Gastroesophageal sphincter (tissue), 4 donors: ENCODE measurements around the gene ASPM. TPM values are rescaled to one million over a fixed set of nuclear protein-coding genes. Genes with fewer than 3 reads are reported as not detected.

Experiments
- ATAC-seq: fragments of 150-250 bp; one replicate; pipeline ENCODE4 v1.9.1; 2016; ENCODE audit warnings: mild to moderate bottlenecking, moderate library complexity
- H3K27ac ChIP-seq, 4 donors: fragments of 200-600 bp; sonication (generic) in 3 of 4; 1 replicate in 3 of 4; 2 replicates in 1 of 4; pipeline ENCODE4 v1.5.1; 2016 to 2019
- H3K27me3 ChIP-seq: fragments of 200-600 bp; sonication (generic); one replicate; pipeline ENCODE4 v1.5.1; 2019
- H3K36me3 ChIP-seq, 2 donors: fragments of 200-600 bp; sonication (generic); one replicate each; pipeline ENCODE4 v1.5.1; 2019; ENCODE audit warnings: control low read depth in 1 of 2
- H3K4me1 ChIP-seq, 3 donors: fragments of 200-600 bp; sonication (generic); 1 replicate in 2 of 3; 2 replicates in 1 of 3; pipeline ENCODE4 v1.5.1; 2016 to 2019; ENCODE audit warnings: control low read depth in 2 of 3
- H3K4me3 ChIP-seq, 2 donors: fragments of 200-600 bp; sonication (generic); one replicate each; pipeline ENCODE4 v1.5.1; 2019; ENCODE audit warnings: mild to moderate bottlenecking in 1 of 2, moderate library complexity in 1 of 2
- H3K9me3 ChIP-seq, 3 donors: fragments of 200-600 bp; sonication (generic); one replicate each; pipeline ENCODE4 v1.5.1; 2017 to 2019; ENCODE audit warnings: control low read depth in 2 of 3
- EP300 ChIP-seq: sonication (generic); formaldehyde crosslinking; IDR thresholded peaks from one replicate; pipeline ENCODE4 v1.6.1; 2017; ENCODE audit warnings: antibody characterized with exemption, mild to moderate bottlenecking
- POLR2A ChIP-seq, 2 donors: fragments of 450-650 bp; IDR thresholded peaks; one replicate each; pipeline ENCODE4 v1.6.1; 2017; ENCODE audit warnings: antibody characterized with exemption in 2 of 2, mild to moderate bottlenecking in 2 of 2, moderate library complexity in 1 of 2
- POLR2AphosphoS5 ChIP-seq: sonication (generic); formaldehyde crosslinking; IDR thresholded peaks from one replicate; pipeline ENCODE4 v1.6.1; 2017; ENCODE audit warnings: antibody characterized with exemption
- WGBS, 2 donors: methylation state at CpG; one replicate each; pipeline ENCODE4 v1.1.5; 2018; ENCODE audit warnings: low coverage in 1 of 2; 5-methylcytosine and 5-hydroxymethylcytosine counted together
- total RNA-seq, 4 donors: library from RNA; depleted of rRNA; stranded (reverse); fragments of >200 nt; gene quantifications; one replicate each; pipeline ENCODE4 v1.1.0, GENCODE V29; 2016
- TF ChIP-seq, protein P1 (sequence below), 4 experiments: fragments of 200-600 bp in 2 of 4; fragments of 450-650 bp in 2 of 4; sonication (generic) in 1 of 4; IDR thresholded peaks; one replicate each; pipeline ENCODE4 v1.5.1; 2017 to 2019; ENCODE audit warnings: antibody characterized with exemption in 4 of 4, mild to moderate bottlenecking in 2 of 4, moderate library complexity in 2 of 4

The ASPM gene
- total RNA-seq, 4 donors from 2014 or later, result 0.27 to 0.96 (median 0.29) TPM

GRCh38 chr1:197152662-197153061 lies 6.2 kb upstream of the ASPM start:
- Histone ChIP-seq H3K4me1 (no peaks in the 10 kb centered on the region), H3K27ac (no peak overlapping the region), H3K27me3 (no peaks in the 10 kb centered on the region), H3K36me3 (no peaks in the 10 kb centered on the region), H3K9me3 (no peaks in the 10 kb centered on the region), H3K4me3 (no peak overlapping the region)
- 77 to 100% methylated on average over 1 to 3 of the region's 4 CpGs for WGBS, 2 donors
- ATAC-seq, result no peak
- TF ChIP-seq, protein P1, sequence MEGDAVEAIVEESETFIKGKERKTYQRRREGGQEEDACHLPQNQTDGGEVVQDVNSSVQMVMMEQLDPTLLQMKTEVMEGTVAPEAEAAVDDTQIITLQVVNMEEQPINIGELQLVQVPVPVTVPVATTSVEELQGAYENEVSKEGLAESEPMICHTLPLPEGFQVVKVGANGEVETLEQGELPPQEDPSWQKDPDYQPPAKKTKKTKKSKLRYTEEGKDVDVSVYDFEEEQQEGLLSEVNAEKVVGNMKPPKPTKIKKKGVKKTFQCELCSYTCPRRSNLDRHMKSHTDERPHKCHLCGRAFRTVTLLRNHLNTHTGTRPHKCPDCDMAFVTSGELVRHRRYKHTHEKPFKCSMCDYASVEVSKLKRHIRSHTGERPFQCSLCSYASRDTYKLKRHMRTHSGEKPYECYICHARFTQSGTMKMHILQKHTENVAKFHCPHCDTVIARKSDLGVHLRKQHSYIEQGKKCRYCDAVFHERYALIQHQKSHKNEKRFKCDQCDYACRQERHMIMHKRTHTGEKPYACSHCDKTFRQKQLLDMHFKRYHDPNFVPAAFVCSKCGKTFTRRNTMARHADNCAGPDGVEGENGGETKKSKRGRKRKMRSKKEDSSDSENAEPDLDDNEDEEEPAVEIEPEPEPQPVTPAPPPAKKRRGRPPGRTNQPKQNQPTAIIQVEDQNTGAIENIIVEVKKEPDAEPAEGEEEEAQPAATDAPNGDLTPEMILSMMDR (IDR thresholded peaks at IDR 0.05), result no peak
- no peak for TF ChIP-seq POLR2AphosphoS5
- no peak for TF ChIP-seq POLR2A (IDR thresholded peaks at IDR 0.05)
- TF ChIP-seq EP300, result no peak

GRCh38 chr1:197151185-197151584 lies 4.7 kb upstream of the ASPM start:
- no peak for ATAC-seq
- H3K36me3 ChIP-seq, result no peaks in the 10 kb centered on the region
- no peak overlapping the region for H3K27ac ChIP-seq
- H3K4me1 ChIP-seq, result peaks cover 0 to 7% (median 0%) of the 10 kb centered on the region in 3 donors
- H3K27me3 ChIP-seq, result peaks cover 2% of the 10 kb centered on the region
- H3K4me3 ChIP-seq, result no peak overlapping the region
- WGBS, 2 donors, result 100% methylated on average over 1 of the region's 1 CpG
- no peaks in the 10 kb centered on the region for H3K9me3 ChIP-seq
- TF ChIP-seq POLR2AphosphoS5 (no peak), POLR2A (IDR thresholded peaks at IDR 0.05) (no peak), EP300 (no peak)
- TF ChIP-seq, protein P1 (IDR thresholded peaks at IDR 0.05), result no peak

DNA sequence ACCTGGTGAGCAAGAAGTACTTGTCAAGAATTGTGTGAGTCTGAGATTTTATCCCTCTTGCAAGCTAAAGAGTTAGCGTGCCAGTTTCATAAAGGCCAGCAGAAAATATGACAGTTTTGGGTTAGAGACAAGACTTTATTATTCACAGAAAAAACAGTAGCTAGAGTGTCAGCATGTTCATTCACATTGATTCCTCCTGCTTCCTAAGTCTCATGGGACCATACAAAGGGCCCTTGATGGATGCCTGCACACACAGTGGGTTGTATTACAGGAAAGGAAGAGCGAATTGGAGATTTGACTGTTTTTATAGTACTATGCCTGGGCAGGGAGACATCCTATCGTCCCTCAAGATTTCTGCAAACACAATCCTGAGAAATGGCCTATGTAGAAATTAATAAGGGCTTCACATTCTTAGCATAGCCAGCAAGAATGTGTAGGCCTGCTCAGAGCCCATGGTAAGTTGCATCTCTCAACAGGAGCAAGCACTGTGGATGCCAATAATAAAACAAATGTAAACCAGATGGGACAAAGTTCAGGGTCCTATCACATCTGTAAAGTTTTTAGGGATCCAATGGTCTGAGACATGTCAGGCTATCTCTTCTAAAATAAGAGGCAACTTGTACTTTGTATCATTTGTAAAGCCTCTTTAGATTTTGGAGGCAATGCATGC lies 4.0 kb upstream of the ASPM start:
- H3K4me3 ChIP-seq, result no peak overlapping the region
- H3K4me1 ChIP-seq, result peaks cover 0 to 14% (median 4%) of the 10 kb centered on the region in 3 donors
- H3K36me3 ChIP-seq, result no peaks in the 10 kb centered on the region
- WGBS, 2 donors, result 70 to 83% methylated on average over 2 of the region's 3 CpGs
- no peak for TF ChIP-seq EP300
- no peak for TF ChIP-seq POLR2AphosphoS5
- TF ChIP-seq POLR2A (IDR thresholded peaks at IDR 0.05), result no peak
- TF ChIP-seq, protein P1 (IDR thresholded peaks at IDR 0.05), result no peak
- H3K9me3 ChIP-seq, result no peaks in the 10 kb centered on the region
- ATAC-seq, result no peak
- no peak overlapping the region for H3K27ac ChIP-seq
- peaks cover 9% of the 10 kb centered on the region for H3K27me3 ChIP-seq

DNA sequence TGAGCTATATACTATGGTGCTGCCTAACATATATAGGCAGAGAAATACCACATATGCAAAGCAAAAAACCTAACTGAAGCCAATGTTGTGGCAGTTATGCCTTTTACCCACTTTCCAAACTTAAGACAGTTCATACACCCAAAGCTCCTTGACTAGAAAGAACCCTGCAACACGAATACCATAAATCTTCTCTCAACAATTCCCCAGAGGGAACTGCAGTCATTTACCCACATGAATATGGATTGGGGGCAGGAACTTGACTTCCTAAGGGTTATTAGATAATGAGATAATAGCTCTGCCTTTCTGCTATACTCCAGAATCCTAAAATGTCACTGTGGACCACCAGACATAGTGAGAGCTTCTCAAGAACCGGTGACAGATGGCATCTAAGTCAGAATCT lies 2.9 kb upstream of the ASPM start:
- peaks cover 0 to 18% (median 4%) of the 10 kb centered on the region in 3 donors for H3K4me1 ChIP-seq
- H3K27me3 ChIP-seq, result peaks cover 20% of the 10 kb centered on the region
- H3K27ac ChIP-seq, result no peak overlapping the region
- TF ChIP-seq, protein P1 (IDR thresholded peaks at IDR 0.05), result no peak
- no peak for TF ChIP-seq EP300
- no peak for TF ChIP-seq POLR2AphosphoS5
- TF ChIP-seq POLR2A (IDR thresholded peaks at IDR 0.05), result no peak
- H3K4me3 ChIP-seq, result no peak overlapping the region
- H3K36me3 ChIP-seq, result no peaks in the 10 kb centered on the region
- 100% methylated on average over 1 of the region's 2 CpGs for WGBS, 2 donors
- no peak for ATAC-seq
- H3K9me3 ChIP-seq, result no peaks in the 10 kb centered on the region

DNA sequence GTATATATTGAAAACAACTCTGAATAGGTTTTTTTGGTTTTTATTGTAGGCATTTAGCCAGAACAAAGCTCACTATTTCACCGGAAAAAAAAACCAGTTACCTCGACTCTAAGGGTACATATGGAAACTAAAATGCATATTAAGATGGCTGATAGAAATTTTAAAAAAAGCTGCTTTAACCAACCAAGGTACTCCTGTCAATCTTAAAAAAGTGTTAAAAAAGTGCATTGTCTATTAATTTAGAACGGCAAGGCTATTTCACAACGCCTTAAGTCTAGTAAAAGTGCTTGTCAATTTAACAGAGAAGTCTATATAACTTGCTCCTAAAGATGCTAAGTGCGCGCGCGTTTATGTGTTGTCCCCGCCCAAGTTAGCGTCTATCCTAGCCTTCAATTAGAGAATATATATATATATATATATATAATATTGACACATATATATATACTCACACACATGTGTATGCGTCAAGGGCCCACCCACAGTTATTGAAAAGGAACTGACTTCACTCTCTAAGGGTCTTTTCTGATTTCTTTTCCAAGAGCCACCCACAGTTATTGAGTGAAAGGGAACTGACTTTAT lies 934 bp downstream of the ASPM start:
- Histone ChIP-seq H3K27ac (peak overlapping the region in 1 of 4 donors; percentile 36), H3K9me3 (no peaks in the 10 kb centered on the region), H3K4me1 (peaks cover 0 to 18% (median 4%) of the 10 kb centered on the region in 3 donors), H3K4me3 (peak overlapping the region; percentile 33 to 65), H3K36me3 (no peaks in the 10 kb centered on the region), H3K27me3 (peaks cover 34% of the 10 kb centered on the region)
- WGBS, 2 donors, result 1 to 2% methylated on average over 11 of the region's 11 CpGs
- TF ChIP-seq EP300, result no peak
- TF ChIP-seq, protein P1 (IDR thresholded peaks at IDR 0.05), result no peak
- no peak for TF ChIP-seq POLR2AphosphoS5
- no peak for ATAC-seq
